Mesenchymal stem cell (in vitro differentiated cells and primary cell): ENCODE results near the gene UTP18.
"Not testable (repeated sequence)": the region's sequence is repeated elsewhere in the genome, so short reads cannot be mapped to it uniquely, and the experiment has no call there.

Experiments
- DNase-seq: peaks from one replicate; pipeline ENCODE4 v3.0.0-alpha.2; 2013
- H2AFZ ChIP-seq: one replicate; pipeline ENCODE4 v1.6.1; 2013; ENCODE audit warnings: low read depth, mild to moderate bottlenecking, control low read depth, inconsistent platforms, low read length, moderate library complexity
- H2AK5ac ChIP-seq: 2 replicates; pipeline ENCODE4 v1.6.1; 2013; ENCODE audit warnings: low read length, moderate library complexity, mild to moderate bottlenecking, inconsistent platforms; ENCODE audit not compliant: severe bottlenecking
- H2BK120ac ChIP-seq: one replicate; pipeline ENCODE4 v1.6.1; 2013; ENCODE audit warnings: low read depth, mild to moderate bottlenecking, inconsistent platforms, low read length, moderate library complexity
- H2BK12ac ChIP-seq, 2 experiments: one replicate each; pipeline ENCODE4 v1.6.1; 2013; ENCODE audit warnings: inconsistent platforms in 2 of 2, low read length in 2 of 2, mild to moderate bottlenecking in 2 of 2, moderate library complexity in 2 of 2, control low read depth in 1 of 2
- H2BK15ac ChIP-seq: one replicate; pipeline ENCODE4 v1.6.1; 2013; ENCODE audit warnings: mild to moderate bottlenecking, low read depth, inconsistent platforms; ENCODE audit not compliant: poor library complexity, severe bottlenecking
- H2BK5ac ChIP-seq: 2 replicates; pipeline ENCODE4 v1.6.1; 2013; ENCODE audit warnings: low read depth, mild to moderate bottlenecking, low read length, control low read depth, inconsistent platforms; ENCODE audit not compliant: poor library complexity, severe bottlenecking
- H3K14ac ChIP-seq, 2 experiments: one replicate each; pipeline ENCODE4 v1.6.1; 2013; ENCODE audit warnings: inconsistent platforms in 2 of 2, low read length in 2 of 2, control low read depth in 1 of 2, mild to moderate bottlenecking in 1 of 2, moderate library complexity in 1 of 2
- H3K18ac ChIP-seq, 2 experiments: one replicate each; pipeline ENCODE4 v1.6.1; 2013; ENCODE audit warnings: inconsistent platforms in 2 of 2, low read length in 2 of 2, control low read depth in 1 of 2, low read depth in 1 of 2, mild to moderate bottlenecking in 1 of 2
- H3K23ac ChIP-seq, 2 experiments: one replicate each; pipeline ENCODE4 v1.6.1; 2013; ENCODE audit warnings: inconsistent platforms in 2 of 2, low read length in 2 of 2, mild to moderate bottlenecking in 2 of 2, moderate library complexity in 2 of 2, control low read depth in 1 of 2
- H3K27ac ChIP-seq: 2 replicates; pipeline ENCODE4 v1.5.1; 2013; ENCODE audit warnings: mild to moderate bottlenecking, moderate library complexity, low read length, control low read depth, inconsistent platforms; ENCODE audit not compliant: poor library complexity, severe bottlenecking
- H3K27me3 ChIP-seq, 2 experiments: 2 replicates each; pipeline versions ENCODE4 v1.6.1 to v1.7.0; 2013; ENCODE audit warnings: low read length in 2 of 2, mild to moderate bottlenecking in 2 of 2, moderate library complexity in 2 of 2, control low read depth in 1 of 2, inconsistent platforms in 1 of 2; ENCODE audit not compliant: control insufficient read depth in 1 of 2, insufficient read depth in 1 of 2
- H3K36me3 ChIP-seq, 2 experiments: 2 replicates each; pipeline versions ENCODE4 v1.6.1 to v1.7.0; 2013; ENCODE audit warnings: low read length in 2 of 2, control low read depth in 1 of 2, inconsistent platforms in 1 of 2, low read depth in 1 of 2, mild to moderate bottlenecking in 1 of 2; ENCODE audit not compliant: insufficient read depth in 2 of 2, control insufficient read depth in 1 of 2
- H3K4ac ChIP-seq, 2 experiments: one replicate each; pipeline ENCODE4 v1.6.1; 2013; ENCODE audit warnings: inconsistent platforms in 2 of 2, low read length in 2 of 2, mild to moderate bottlenecking in 2 of 2, moderate library complexity in 2 of 2, control low read depth in 1 of 2, low read depth in 1 of 2
- H3K4me1 ChIP-seq: 2 replicates; pipeline ENCODE4 v1.6.1; 2013; ENCODE audit warnings: low read depth, low read length, control low read depth; ENCODE audit not compliant: control insufficient read depth, insufficient read depth
- H3K4me2 ChIP-seq: 2 replicates; pipeline ENCODE4 v1.6.1; 2013; ENCODE audit warnings: low read length, mild to moderate bottlenecking, inconsistent platforms; ENCODE audit not compliant: poor library complexity, severe bottlenecking
- H3K4me3 ChIP-seq, 2 experiments: 2 replicates each; pipeline versions ENCODE4 v1.5.1 to v1.7.0; 2013; ENCODE audit warnings: low read length in 2 of 2, mild to moderate bottlenecking in 2 of 2, control low read depth in 1 of 2, low read depth in 1 of 2; ENCODE audit not compliant: insufficient read depth in 1 of 2
- H3K79me1 ChIP-seq: replicated peaks from 2 replicates; pipeline ENCODE4 v1.6.1; 2013; ENCODE audit warnings: mild to moderate bottlenecking, control low read depth, low read length, inconsistent platforms; ENCODE audit not compliant: poor library complexity, severe bottlenecking
- H3K9ac ChIP-seq: 2 replicates; pipeline ENCODE4 v1.7.0; 2013; ENCODE audit warnings: mild to moderate bottlenecking, low read length, moderate library complexity
- H3K9me3 ChIP-seq: 2 replicates; pipeline ENCODE4 v1.7.0; 2013; ENCODE audit warnings: mild to moderate bottlenecking, low read length; ENCODE audit not compliant: control insufficient read depth
- H4K8ac ChIP-seq: one replicate; pipeline ENCODE4 v1.6.1; 2013; ENCODE audit warnings: inconsistent platforms, mild to moderate bottlenecking, low read length, moderate library complexity
- H4K91ac ChIP-seq: one replicate; pipeline ENCODE4 v1.6.1; 2013; ENCODE audit warnings: mild to moderate bottlenecking, low read length, inconsistent platforms
- WGBS: methylation state at CpG from one replicate; pipeline ENCODE4 v1.1.7; 2013; ENCODE audit warnings: mixed read lengths; 5-methylcytosine and 5-hydroxymethylcytosine counted together

The UTP18 gene

DNA sequence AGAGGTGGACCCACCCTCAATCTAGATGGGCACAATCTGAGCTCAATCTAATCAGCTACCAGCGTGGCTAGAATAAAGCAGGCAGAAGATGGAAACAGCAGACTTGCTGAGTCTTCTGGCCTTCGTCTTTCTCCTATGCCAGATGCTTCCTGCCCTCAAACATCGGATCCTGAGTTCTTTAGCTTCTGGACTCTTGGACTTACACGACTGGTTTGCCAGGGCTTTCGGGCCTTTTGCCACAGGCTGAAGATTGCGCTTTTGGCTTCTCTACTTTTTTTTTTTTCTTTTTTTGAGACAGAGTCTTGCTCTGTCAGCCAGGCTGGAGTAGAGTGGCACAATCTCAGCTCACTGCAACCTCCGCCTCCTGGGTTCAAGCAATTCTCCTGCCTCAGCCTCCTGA, 65.1 kb downstream of the UTP18 start:
- Histone ChIP-seq H3K4me3 (no peak overlapping the region), H3K9ac (no peak overlapping the region), H3K18ac (no peak overlapping the region), H2BK15ac (no peak overlapping the region), H3K36me3 (no peaks in the 10 kb centered on the region), H3K14ac (no peak overlapping the region), H2BK120ac (no peak overlapping the region), H3K4me2 (no peak overlapping the region), H3K23ac (no peak overlapping the region), H3K79me1 (no peaks in the 10 kb centered on the region), H4K91ac (no peak overlapping the region), H3K4me1 (no peaks in the 10 kb centered on the region), H3K4ac (no peak overlapping the region), H2BK12ac (no peak overlapping the region), H2AK5ac (no peak overlapping the region), H3K27ac (no peak overlapping the region), H4K8ac (no peak overlapping the region), H3K27me3 (no peaks in the 10 kb centered on the region), H2BK5ac (peak overlapping the region; percentile 8), H3K9me3 (no peaks in the 10 kb centered on the region), H2AFZ (no peak overlapping the region)
- no peak for DNase-seq
- 79% methylated on average over 7 of the region's 7 CpGs for WGBS

DNA sequence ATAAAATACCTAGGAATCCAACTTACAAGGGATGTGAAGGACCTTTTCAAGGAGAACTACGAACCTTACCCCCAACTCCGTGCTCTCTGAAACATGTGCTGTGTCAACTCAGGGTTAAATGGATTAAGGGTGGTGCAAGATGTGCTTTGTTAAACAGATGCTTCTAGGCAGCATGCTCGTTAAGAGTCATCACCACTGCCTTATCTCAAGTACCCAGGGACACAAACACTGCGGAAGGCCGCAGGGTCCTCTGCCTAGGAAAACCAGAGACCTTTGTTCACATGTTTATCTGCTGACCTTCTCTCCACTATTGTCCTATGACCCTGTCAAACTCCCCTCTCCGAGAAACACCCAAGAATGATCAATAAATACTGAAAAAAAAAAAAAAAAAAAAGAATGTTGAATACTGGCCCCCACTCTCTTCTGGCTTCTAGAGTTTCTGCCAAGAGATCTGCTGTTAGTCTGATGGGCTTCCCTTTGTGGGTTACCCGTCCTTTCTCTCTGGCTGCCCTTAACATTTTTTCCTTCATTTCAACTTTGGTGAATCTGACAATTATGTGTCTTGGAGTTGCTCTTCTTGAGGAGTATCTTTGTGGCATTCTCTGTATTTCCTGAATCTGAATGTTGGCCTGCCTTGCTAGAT, 70.6 kb downstream of the UTP18 start:
- not testable (repeated sequence) for H3K4me3 ChIP-seq, H3K9ac ChIP-seq, H4K8ac ChIP-seq, H2BK5ac ChIP-seq, H2BK120ac ChIP-seq, H2BK15ac ChIP-seq, H3K23ac ChIP-seq, DNase-seq, H4K91ac ChIP-seq, H3K18ac ChIP-seq, H3K9me3 ChIP-seq, H3K14ac ChIP-seq, H3K4me1 ChIP-seq, H3K4me2 ChIP-seq, H2AK5ac ChIP-seq, H2BK12ac ChIP-seq, H3K36me3 ChIP-seq, H2AFZ ChIP-seq, H3K27ac ChIP-seq, H3K4ac ChIP-seq, H3K27me3 ChIP-seq, H3K79me1 ChIP-seq
- 39% methylated on average over 3 of the region's 7 CpGs for WGBS

DNA sequence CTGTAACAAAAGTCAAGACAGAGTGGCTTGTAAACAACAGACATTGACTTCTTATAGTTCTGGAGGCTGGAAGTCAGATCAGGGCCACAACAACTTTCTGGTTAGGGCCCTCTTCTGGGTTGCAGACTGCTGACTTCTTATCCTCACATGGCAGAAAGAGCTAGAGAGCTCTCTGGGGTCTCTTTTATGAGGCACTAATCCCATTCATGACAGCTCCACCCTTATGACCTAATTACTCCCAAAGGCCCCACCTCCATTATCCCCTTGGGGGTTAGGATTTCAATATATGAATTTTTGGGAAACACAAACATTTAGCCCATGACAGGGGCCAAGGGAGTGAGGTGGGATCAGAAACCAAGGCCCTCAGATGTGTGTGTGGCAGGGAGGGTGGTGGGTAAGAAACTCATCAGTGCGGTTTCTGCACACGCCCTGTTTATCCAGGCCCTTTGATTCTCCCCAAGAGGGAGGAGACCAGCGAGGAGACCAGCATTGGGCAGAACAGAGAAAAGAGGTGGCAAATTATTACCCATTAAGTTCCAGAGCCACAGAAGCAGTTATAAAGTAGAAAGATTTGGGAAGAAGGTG, 74.8 kb downstream of the UTP18 start:
- no peak overlapping the region for H3K23ac ChIP-seq
- H3K9me3 ChIP-seq = no peaks in the 10 kb centered on the region
- H3K14ac ChIP-seq = no peak overlapping the region
- no peak overlapping the region for H3K4ac ChIP-seq
- H3K79me1 ChIP-seq = no peaks in the 10 kb centered on the region
- H3K27ac ChIP-seq = no peak overlapping the region
- H2AFZ ChIP-seq = no peak overlapping the region
- no peak overlapping the region for H2BK12ac ChIP-seq
- H3K4me2 ChIP-seq = no peak overlapping the region
- no peak overlapping the region for H3K4me3 ChIP-seq
- no peak overlapping the region for H4K8ac ChIP-seq
- H3K27me3 ChIP-seq = peaks cover 2 to 14% of the 10 kb centered on the region in 2 experiments
- H2BK15ac ChIP-seq = no peak overlapping the region
- H3K18ac ChIP-seq = no peak overlapping the region
- no peak for DNase-seq
- H2BK5ac ChIP-seq = no peak overlapping the region
- no peaks in the 10 kb centered on the region for H3K4me1 ChIP-seq
- no peak overlapping the region for H3K9ac ChIP-seq
- H2BK120ac ChIP-seq = no peak overlapping the region
- no peak overlapping the region for H2AK5ac ChIP-seq
- H3K36me3 ChIP-seq = no peaks in the 10 kb centered on the region
- 84% methylated on average over 3 of the region's 3 CpGs for WGBS
- no peak overlapping the region for H4K91ac ChIP-seq

GRCh38 chr17:51335883-51336822, 75.8 kb downstream of the UTP18 start:
- H3K4me3 ChIP-seq = no peak overlapping the region
- 62% methylated on average over 5 of the region's 5 CpGs for WGBS
- no peak overlapping the region for H2AK5ac ChIP-seq
- no peak overlapping the region for H4K8ac ChIP-seq
- no peak for DNase-seq
- no peak overlapping the region for H3K14ac ChIP-seq
- no peak overlapping the region for H4K91ac ChIP-seq
- H3K79me1 ChIP-seq = no peaks in the 10 kb centered on the region
- H2AFZ ChIP-seq = no peak overlapping the region
- H3K36me3 ChIP-seq = no peaks in the 10 kb centered on the region
- no peak overlapping the region for H2BK120ac ChIP-seq
- H3K27ac ChIP-seq = no peak overlapping the region
- H3K9me3 ChIP-seq = no peaks in the 10 kb centered on the region
- no peak overlapping the region for H3K9ac ChIP-seq
- H3K27me3 ChIP-seq = peaks cover 2 to 14% of the 10 kb centered on the region in 2 experiments
- no peak overlapping the region for H3K4ac ChIP-seq
- no peak overlapping the region for H2BK12ac ChIP-seq
- H3K4me1 ChIP-seq = no peaks in the 10 kb centered on the region
- no peak overlapping the region for H3K4me2 ChIP-seq
- H3K18ac ChIP-seq = no peak overlapping the region
- no peak overlapping the region for H3K23ac ChIP-seq
- H2BK5ac ChIP-seq = no peak overlapping the region
- H2BK15ac ChIP-seq = no peak overlapping the region
